CD14-positive monocyte (primary cell): ENCODE results near the gene NCR3LG1. TPM values are rescaled to one million over a fixed set of nuclear protein-coding genes. Genes with fewer than 3 reads are reported as not detected.

Experiments used
- DNase-seq, 3 donors: peaks; one replicate each; pipeline ENCODE4 v3.0.0-alpha.2; 2011 to 2022
- H2AFZ ChIP-seq: 2 replicates; pipeline ENCODE4 v1.6.0; 2012; ENCODE audit warnings: mild to moderate bottlenecking, low read depth, low read length, inconsistent platforms; ENCODE audit not compliant: insufficient read depth, poor library complexity, severe bottlenecking
- H3K27ac ChIP-seq, 2 donors: 1 replicate in 1 of 2; 2 replicates in 1 of 2; pipeline ENCODE4 v1.5.1; 2012 to 2013; ENCODE audit warnings: low read length in 2 of 2, control low read depth in 1 of 2, inconsistent platforms in 1 of 2, low read depth in 1 of 2, mild to moderate bottlenecking in 1 of 2
- H3K27me3 ChIP-seq, 2 donors: one replicate each; pipeline versions ENCODE4 v1.6.0 to v1.6.1; 2011 to 2013; ENCODE audit warnings: low read length in 2 of 2; ENCODE audit not compliant: control insufficient read depth in 2 of 2, insufficient read depth in 2 of 2
- H3K36me3 ChIP-seq, 2 donors: replicated peaks in 1 of 2; 1 replicate in 1 of 2; 2 replicates in 1 of 2; pipeline versions ENCODE4 v1.5.1 to v1.6.1; 2012 to 2013; ENCODE audit warnings: low read length in 2 of 2, control low read depth in 1 of 2, inconsistent platforms in 1 of 2, mild to moderate bottlenecking in 1 of 2; ENCODE audit not compliant: insufficient read depth in 2 of 2, control insufficient read depth in 1 of 2
- H3K4me1 ChIP-seq, 2 donors: 1 replicate in 1 of 2; 2 replicates in 1 of 2; pipeline versions ENCODE4 v1.5.1 to v1.6.1; 2012 to 2013; ENCODE audit warnings: low read length in 2 of 2, control low read depth in 1 of 2, inconsistent platforms in 1 of 2, mild to moderate bottlenecking in 1 of 2, moderate library complexity in 1 of 2; ENCODE audit not compliant: insufficient read depth in 2 of 2, control insufficient read depth in 1 of 2
- H3K4me2 ChIP-seq: replicated peaks from 2 replicates; pipeline ENCODE3; 2012; ENCODE audit warnings: low read length, moderate library complexity, mild to moderate bottlenecking; ENCODE audit not compliant: poor library complexity, severe bottlenecking; ENCODE audit errors: extremely low read depth
- H3K4me3 ChIP-seq, 3 experiments: fragments of 200-600 bp in 1 of 3; sonication (generic) in 1 of 3; replicated peaks in 1 of 3; 1 replicate in 2 of 3; 2 replicates in 1 of 3; pipeline ENCODE4 v1.5.1; 2011 to 2013; ENCODE audit warnings: low read length in 3 of 3, mild to moderate bottlenecking in 3 of 3, control low read depth in 2 of 3, low read depth in 2 of 3, inconsistent platforms in 1 of 3, moderate library complexity in 1 of 3
- H3K79me2 ChIP-seq: 2 replicates; pipeline ENCODE4 v1.6.0; 2012; ENCODE audit warnings: mild to moderate bottlenecking, control low read depth, inconsistent platforms, low read length, moderate library complexity; ENCODE audit not compliant: insufficient read depth
- H3K9ac ChIP-seq: 2 replicates; pipeline ENCODE4 v1.6.0; 2017; ENCODE audit warnings: low read length, mild to moderate bottlenecking; ENCODE audit not compliant: insufficient read depth, poor library complexity, severe bottlenecking
- H3K9me3 ChIP-seq, 2 donors: replicated peaks in 1 of 2; 1 replicate in 1 of 2; 2 replicates in 1 of 2; pipeline versions ENCODE4 v1.5.1 to v1.6.1; 2012 to 2013; ENCODE audit warnings: low read length in 2 of 2, control low read depth in 1 of 2; ENCODE audit not compliant: control insufficient read depth in 1 of 2, insufficient read depth in 1 of 2
- H4K20me1 ChIP-seq: 2 replicates; pipeline ENCODE4 v1.6.0; 2012; ENCODE audit warnings: mild to moderate bottlenecking, low read length, control low read depth, moderate library complexity; ENCODE audit not compliant: insufficient read depth
- H3K27ac Mint-ChIP-seq, 7 donors: one replicate each; pipeline ENCODE4 v1.8.0; 2020; ENCODE audit warnings: mild to moderate bottlenecking in 7 of 7, mixed read lengths in 7 of 7, moderate library complexity in 6 of 7, inconsistent platforms in 2 of 7
- H3K27me3 Mint-ChIP-seq, 3 donors: one replicate each; pipeline ENCODE4 v1.8.0; 2021 to 2022; ENCODE audit warnings: low read depth in 3 of 3, mild to moderate bottlenecking in 3 of 3, mixed read lengths in 3 of 3, moderate library complexity in 3 of 3, inconsistent platforms in 1 of 3
- H3K36me3 Mint-ChIP-seq, 2 donors: one replicate each; pipeline ENCODE4 v1.8.0; 2020; ENCODE audit warnings: mixed read lengths in 2 of 2, inconsistent platforms in 1 of 2, mild to moderate bottlenecking in 1 of 2
- H3K4me1 Mint-ChIP-seq: one replicate; pipeline ENCODE4 v1.8.0; 2020; ENCODE audit warnings: mild to moderate bottlenecking, mixed read lengths
- H3K4me3 Mint-ChIP-seq, 2 donors: one replicate each; pipeline ENCODE4 v1.8.0; 2020; ENCODE audit warnings: mild to moderate bottlenecking in 2 of 2, mixed read lengths in 2 of 2, moderate library complexity in 1 of 2
- H3K9me3 Mint-ChIP-seq, 7 donors: one replicate each; pipeline ENCODE4 v1.8.0; 2020 to 2022; ENCODE audit warnings: mixed read lengths in 7 of 7, mild to moderate bottlenecking in 6 of 7, moderate library complexity in 6 of 7, inconsistent platforms in 2 of 7
- WGBS: methylation state at CpG from one replicate; pipeline ENCODE4 v1.1.5; 2013; ENCODE audit warnings: missing lambda C conversion rate; ENCODE audit not compliant: insufficient coverage; 5-methylcytosine and 5-hydroxymethylcytosine counted together
- intact Hi-C, 2 donors: fragments of 100-400 bp; cut with micrococcal nuclease; formaldehyde crosslinking; loops; one replicate each; pipeline versions ENCODE4 v1.15.0 to v1.15.1; 2023
- polyA plus RNA-seq, 3 donors: library from polyadenylated mRNA; depleted of rRNA in 1 of 3; unstranded in 2 of 3; stranded (reverse) in 1 of 3; fragments of 300-500 nt in 2 of 3; fragments of >200 nt in 1 of 3; fragmentation: Illumina TruSeq in 2 of 3; gene quantifications; 1 replicate in 2 of 3; 2 replicates in 1 of 3; pipeline ENCODE4 v1.2.3, GENCODE V29; 2012 to 2021
- TF ChIP-seq, protein P1 (sequence below): fragments of 200-600 bp; IDR thresholded peaks from one replicate; pipeline ENCODE4 v1.8.0; 2022; ENCODE audit warnings: antibody characterized with exemption, mild to moderate bottlenecking

Gene NCR3LG1
- polyA plus RNA-seq, 3 donors: 0.05 to 1.1 (median 0.15) TPM

DNA sequence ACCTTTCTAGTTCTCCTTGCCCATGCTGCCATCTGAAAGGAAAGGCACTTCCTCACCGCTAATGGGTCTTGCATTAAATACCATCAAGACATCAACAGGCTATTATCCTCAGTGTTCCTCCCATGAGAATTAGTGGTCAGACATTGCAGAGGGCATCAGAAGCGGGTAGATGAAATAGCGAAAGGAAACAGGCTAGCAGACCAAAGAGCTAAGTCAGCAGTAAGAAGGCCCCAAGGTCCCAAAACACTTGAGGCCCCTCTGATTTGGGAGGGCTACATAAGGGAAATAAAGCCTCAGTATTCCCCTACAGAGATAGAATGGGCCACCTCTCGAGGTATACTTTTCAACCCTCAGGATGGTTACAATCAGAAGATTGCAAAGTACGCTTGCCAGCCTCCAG lies 23.9 kb downstream of the NCR3LG1 start:
- Mint-ChIP-seq H3K4me3 (no peak overlapping the region), H3K9me3 (peaks cover 32 to 68% (median 39%) of the 10 kb centered on the region in 7 donors), H3K36me3 (peaks cover 33% of the 10 kb centered on the region in 2 donors), H3K4me1 (no peaks in the 10 kb centered on the region), H3K27ac (no peak overlapping the region), H3K27me3 (peaks cover 0 to 2% (median 2%) of the 10 kb centered on the region in 3 donors)
- no peak overlapping the region for H3K4me3 ChIP-seq
- 100% methylated on average over 2 of the region's 5 CpGs for WGBS
- peaks cover 8 to 34% of the 10 kb centered on the region in 2 donors for H3K36me3 ChIP-seq
- H3K4me2 ChIP-seq: no peak overlapping the region
- no peaks in the 10 kb centered on the region for H3K4me1 ChIP-seq
- no peaks in the 10 kb centered on the region for H3K79me2 ChIP-seq
- peaks cover 39 to 42% of the 10 kb centered on the region in 2 donors for H3K9me3 ChIP-seq
- no peak overlapping the region for H3K9ac ChIP-seq
- no peak for DNase-seq
- TF ChIP-seq, protein P1, sequence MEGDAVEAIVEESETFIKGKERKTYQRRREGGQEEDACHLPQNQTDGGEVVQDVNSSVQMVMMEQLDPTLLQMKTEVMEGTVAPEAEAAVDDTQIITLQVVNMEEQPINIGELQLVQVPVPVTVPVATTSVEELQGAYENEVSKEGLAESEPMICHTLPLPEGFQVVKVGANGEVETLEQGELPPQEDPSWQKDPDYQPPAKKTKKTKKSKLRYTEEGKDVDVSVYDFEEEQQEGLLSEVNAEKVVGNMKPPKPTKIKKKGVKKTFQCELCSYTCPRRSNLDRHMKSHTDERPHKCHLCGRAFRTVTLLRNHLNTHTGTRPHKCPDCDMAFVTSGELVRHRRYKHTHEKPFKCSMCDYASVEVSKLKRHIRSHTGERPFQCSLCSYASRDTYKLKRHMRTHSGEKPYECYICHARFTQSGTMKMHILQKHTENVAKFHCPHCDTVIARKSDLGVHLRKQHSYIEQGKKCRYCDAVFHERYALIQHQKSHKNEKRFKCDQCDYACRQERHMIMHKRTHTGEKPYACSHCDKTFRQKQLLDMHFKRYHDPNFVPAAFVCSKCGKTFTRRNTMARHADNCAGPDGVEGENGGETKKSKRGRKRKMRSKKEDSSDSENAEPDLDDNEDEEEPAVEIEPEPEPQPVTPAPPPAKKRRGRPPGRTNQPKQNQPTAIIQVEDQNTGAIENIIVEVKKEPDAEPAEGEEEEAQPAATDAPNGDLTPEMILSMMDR: no peak
- H4K20me1 ChIP-seq: no peaks in the 10 kb centered on the region
- H3K27me3 ChIP-seq: no peaks in the 10 kb centered on the region
- H2AFZ ChIP-seq: no peak overlapping the region
- intact Hi-C loops: no loop called here
- H3K27ac ChIP-seq: no peak overlapping the region

DNA sequence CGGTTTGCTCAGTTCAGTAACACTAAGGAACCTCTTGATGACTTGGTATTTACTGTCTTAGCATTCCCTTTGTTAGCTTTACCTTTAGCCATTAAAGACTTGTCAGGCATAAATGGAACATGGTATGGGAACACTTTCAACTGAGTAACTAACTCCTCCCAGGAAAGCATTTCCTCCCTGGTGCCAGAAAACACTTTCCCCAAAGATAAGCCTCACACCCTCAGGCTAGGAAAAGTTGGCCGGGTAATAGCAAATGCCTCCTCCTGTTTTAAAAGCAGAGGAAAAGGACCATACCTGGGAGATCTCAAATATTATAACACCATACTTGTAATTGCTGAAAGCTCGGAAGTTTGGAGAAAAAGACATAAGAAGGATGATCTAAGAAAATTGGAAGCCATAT lies 24.9 kb downstream of the NCR3LG1 start:
- Histone ChIP-seq H3K4me3 (no peak overlapping the region), H3K79me2 (no peaks in the 10 kb centered on the region), H3K27ac (no peak overlapping the region), H3K27me3 (no peaks in the 10 kb centered on the region), H3K36me3 (peaks cover 8 to 25% of the 10 kb centered on the region in 2 donors), H2AFZ (no peak overlapping the region), H4K20me1 (no peaks in the 10 kb centered on the region), H3K4me2 (no peak overlapping the region), H3K9me3 (peaks cover 29 to 36% of the 10 kb centered on the region in 2 donors), H3K4me1 (no peaks in the 10 kb centered on the region), H3K9ac (no peak overlapping the region)
- H3K4me3 Mint-ChIP-seq: no peak overlapping the region
- H3K4me1 Mint-ChIP-seq: no peaks in the 10 kb centered on the region
- H3K27ac Mint-ChIP-seq: no peak overlapping the region
- no CpG with 5 or more reads among the region's 3 CpGs for WGBS
- TF ChIP-seq, protein P1: no peak
- no peak for DNase-seq
- intact Hi-C loops: no loop called here
- peaks cover 24 to 59% (median 30%) of the 10 kb centered on the region in 7 donors for H3K9me3 Mint-ChIP-seq
- H3K27me3 Mint-ChIP-seq: peaks cover 0 to 2% (median 2%) of the 10 kb centered on the region in 3 donors
- peaks cover 26 to 28% of the 10 kb centered on the region in 2 donors for H3K36me3 Mint-ChIP-seq
